22Rv1 (cell line): ENCODE data around the gene KATNB1.

ENCODE experiments used
- ZFX ChIP-seq: fragments of 450-650 bp; IDR thresholded peaks from 2 replicates; pipeline ENCODE4 v1.6.1; 2017; ENCODE audit warnings: antibody characterized with exemption, borderline replicate concordance
- TF ChIP-seq, protein P1 (sequence below): fragments of 450-650 bp; IDR thresholded peaks from 2 replicates; pipeline ENCODE4 v1.5.1; 2017; ENCODE audit warnings: mild to moderate bottlenecking

GRCh38 chr16:57734308-57734924 is 1.2 kb upstream of the KATNB1 start:
- TF ChIP-seq, protein P1, sequence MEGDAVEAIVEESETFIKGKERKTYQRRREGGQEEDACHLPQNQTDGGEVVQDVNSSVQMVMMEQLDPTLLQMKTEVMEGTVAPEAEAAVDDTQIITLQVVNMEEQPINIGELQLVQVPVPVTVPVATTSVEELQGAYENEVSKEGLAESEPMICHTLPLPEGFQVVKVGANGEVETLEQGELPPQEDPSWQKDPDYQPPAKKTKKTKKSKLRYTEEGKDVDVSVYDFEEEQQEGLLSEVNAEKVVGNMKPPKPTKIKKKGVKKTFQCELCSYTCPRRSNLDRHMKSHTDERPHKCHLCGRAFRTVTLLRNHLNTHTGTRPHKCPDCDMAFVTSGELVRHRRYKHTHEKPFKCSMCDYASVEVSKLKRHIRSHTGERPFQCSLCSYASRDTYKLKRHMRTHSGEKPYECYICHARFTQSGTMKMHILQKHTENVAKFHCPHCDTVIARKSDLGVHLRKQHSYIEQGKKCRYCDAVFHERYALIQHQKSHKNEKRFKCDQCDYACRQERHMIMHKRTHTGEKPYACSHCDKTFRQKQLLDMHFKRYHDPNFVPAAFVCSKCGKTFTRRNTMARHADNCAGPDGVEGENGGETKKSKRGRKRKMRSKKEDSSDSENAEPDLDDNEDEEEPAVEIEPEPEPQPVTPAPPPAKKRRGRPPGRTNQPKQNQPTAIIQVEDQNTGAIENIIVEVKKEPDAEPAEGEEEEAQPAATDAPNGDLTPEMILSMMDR: no peak
- no peak for TF ChIP-seq ZFX
